HG03457 (cell line): ENCODE measurements around the gene CLDN9.

Experiments
- ATAC-seq: cut with Tn5 transposase; IDR thresholded peaks from one replicate; pipeline ENCODE4 v1.9.1; 2021; ENCODE audit warnings: moderate number of reproducible peaks; ENCODE audit not compliant: unreplicated experiment

CLDN9 gene

GRCh38 chr16:3015865-3016521 is 3.3 kb downstream of the CLDN9 start:
- no peak for ATAC-seq

- no peak for ATAC-seq
These were observed 4.6 kb downstream of the CLDN9 start for GRCh38 chr16:3017344-3017743.

- ATAC-seq, result no peak
These were observed 5.2 kb downstream of the CLDN9 start, which contains the start of gene CLDN6 for GRCh38 chr16:3017794-3018506. Gene CLDN6 (minus strand): TSS chr16:3018183. CDS start chr16:3016021, 2,162 bp downstream.

- ATAC-seq, result no peak
These were observed 7.0 kb downstream of the CLDN9 start for GRCh38 chr16:3019594-3020246.

- no peak for ATAC-seq
These were observed 7.5 kb downstream of the CLDN9 start, which contains the start of gene TNFRSF12A for GRCh38 chr16:3020247-3020603. Gene TNFRSF12A (plus strand): TSS chr16:3020368. CDS start chr16:3020398, 30 bp downstream.

GRCh38 chr16:3020604-3021448 is 8.1 kb downstream of the CLDN9 start:
- no peak for ATAC-seq

GRCh38 chr16:3021449-3022207 is 8.9 kb downstream of the CLDN9 start:
- ATAC-seq, result peak; percentile 29

- no peak for ATAC-seq
These were observed 9.5 kb downstream of the CLDN9 start for GRCh38 chr16:3022208-3022683.

- no peak for ATAC-seq
These were observed 10.1 kb downstream of the CLDN9 start for GRCh38 chr16:3022684-3023414.

- ATAC-seq, result no peak
These were observed 10.6 kb downstream of the CLDN9 start for GRCh38 chr16:3023415-3023668.

- ATAC-seq, result peak; percentile 62
These were observed 11.2 kb downstream of the CLDN9 start, which contains the start of the genes HCFC1R1 and THOC6 for GRCh38 chr16:3023669-3024478. Gene HCFC1R1 (minus strand): TSS chr16:3023942. CDS start chr16:3023941, 1 bp downstream. Gene THOC6 (plus strand): TSS chr16:3024035. CDS start chr16:3024327, 292 bp downstream.

- ATAC-seq, result no peak
These were observed 12.6 kb downstream of the CLDN9 start for GRCh38 chr16:3025032-3026002.

GRCh38 chr16:3026003-3026378 is 13.3 kb downstream of the CLDN9 start:
- no peak for ATAC-seq

GRCh38 chr16:3026609-3027488 is 14.1 kb downstream of the CLDN9 start:
- no peak for ATAC-seq

- no peak for ATAC-seq
These were observed 14.7 kb downstream of the CLDN9 start for GRCh38 chr16:3027489-3027795.

- ATAC-seq, result no peak
These were observed 15.4 kb downstream of the CLDN9 start for GRCh38 chr16:3027983-3028715.
